GM12875 (cell line): ENCODE measurements around the gene TIMM17A.

Experiments
- H3K4me3 ChIP-seq: one replicate; pipeline ENCODE4 v1.5.1; 2011; ENCODE audit warnings: low read depth, low read length, control low read depth
- CTCF ChIP-seq: IDR thresholded peaks from 2 replicates; pipeline ENCODE4 v1.5.1; 2011; ENCODE audit warnings: low read depth, mild to moderate bottlenecking, control low read depth, inconsistent platforms, low read length, moderate library complexity, borderline replicate concordance; ENCODE audit not compliant: insufficient read depth

The TIMM17A gene

GRCh38 chr1:202010180-202011015 is 55.1 kb downstream of the TIMM17A start, which contains the start of gene ELF3:
Gene ELF3, plus strand, starts transcription at chr1:202010587. Its CDS starts 550 bp downstream, at chr1:202011137.
- H3K4me3 ChIP-seq: no peak within 1 kb of the TSS
- no peak for TF ChIP-seq CTCF

GRCh38 chr1:202011994-202012393 is 56.7 kb downstream of the TIMM17A start:
- TF ChIP-seq CTCF: no peak
- no peak overlapping the region for H3K4me3 ChIP-seq

GRCh38 chr1:202012544-202013478 is 57.5 kb downstream of the TIMM17A start:
- no peak overlapping the region for H3K4me3 ChIP-seq
- TF ChIP-seq CTCF: no peak

DNA sequence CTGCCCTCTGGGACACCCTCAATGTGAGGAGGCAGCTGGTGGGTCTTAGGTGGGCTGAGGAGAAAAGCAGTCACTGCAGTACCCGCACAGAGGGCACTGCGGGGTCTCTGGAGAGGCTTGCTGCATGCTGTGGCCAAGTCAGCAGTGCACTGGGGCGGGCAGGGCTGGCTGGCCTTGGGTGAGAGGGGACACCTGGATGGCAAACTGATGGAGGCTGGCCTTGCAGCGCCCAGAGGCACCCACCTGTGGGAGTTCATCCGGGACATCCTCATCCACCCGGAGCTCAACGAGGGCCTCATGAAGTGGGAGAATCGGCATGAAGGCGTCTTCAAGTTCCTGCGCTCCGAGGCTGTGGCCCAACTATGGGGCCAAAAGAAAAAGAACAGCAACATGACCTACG is 58.3 kb downstream of the TIMM17A start:
- TF ChIP-seq CTCF: no peak
- no peak overlapping the region for H3K4me3 ChIP-seq

- no peak overlapping the region for H3K4me3 ChIP-seq
- no peak for TF ChIP-seq CTCF
These were observed 58.8 kb downstream of the TIMM17A start for GRCh38 chr1:202014060-202014459.

DNA sequence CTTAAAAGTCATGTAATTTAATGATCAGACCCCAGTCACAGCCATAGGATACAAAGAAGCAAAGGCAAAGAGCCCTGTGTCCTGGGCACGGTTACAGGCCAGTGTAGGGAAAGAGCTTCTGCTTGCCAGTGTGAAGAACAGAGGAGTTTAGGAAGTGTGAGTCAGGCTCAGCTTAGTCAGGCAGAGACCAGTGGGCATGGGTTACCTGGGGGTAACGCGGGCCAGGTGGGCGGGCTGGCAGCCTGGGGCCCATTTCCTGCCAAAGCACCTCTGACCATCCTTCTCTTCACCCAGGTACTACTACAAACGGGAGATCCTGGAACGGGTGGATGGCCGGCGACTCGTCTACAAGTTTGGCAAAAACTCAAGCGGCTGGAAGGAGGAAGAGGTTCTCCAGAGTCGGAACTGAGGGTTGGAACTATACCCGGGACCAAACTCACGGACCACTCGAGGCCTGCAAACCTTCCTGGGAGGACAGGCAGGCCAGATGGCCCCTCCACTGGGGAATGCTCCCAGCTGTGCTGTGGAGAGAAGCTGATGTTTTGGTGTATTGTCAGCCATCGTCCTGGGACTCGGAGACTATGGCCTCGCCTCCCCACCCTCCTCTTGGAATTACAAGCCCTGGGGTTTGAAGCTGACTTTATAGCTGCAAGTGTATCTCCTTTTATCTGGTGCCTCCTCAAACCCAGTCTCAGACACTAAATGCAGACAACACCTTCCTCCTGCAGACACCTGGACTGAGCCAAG is 59.8 kb downstream of the TIMM17A start:
- H3K4me3 ChIP-seq: no peak overlapping the region
- no peak for TF ChIP-seq CTCF
